GM12892 (cell line): Measurements from ENCODE around the gene GOT1.

Experiments used
- POLR2A ChIP-seq: IDR thresholded peaks from 2 replicates; pipeline ENCODE4 v1.6.1; 2011; ENCODE audit warnings: low read depth, low read length, control low read depth
- POLR2AphosphoS5 ChIP-seq: IDR thresholded peaks from 2 replicates; pipeline ENCODE4 v1.6.1; 2011; ENCODE audit warnings: low read depth, low read length, control low read depth
- TAF1 ChIP-seq: IDR thresholded peaks from 2 replicates; pipeline ENCODE4 v1.6.1; 2011; ENCODE audit warnings: low read depth, mild to moderate bottlenecking, control low read depth, low read length, borderline replicate concordance

DNA sequence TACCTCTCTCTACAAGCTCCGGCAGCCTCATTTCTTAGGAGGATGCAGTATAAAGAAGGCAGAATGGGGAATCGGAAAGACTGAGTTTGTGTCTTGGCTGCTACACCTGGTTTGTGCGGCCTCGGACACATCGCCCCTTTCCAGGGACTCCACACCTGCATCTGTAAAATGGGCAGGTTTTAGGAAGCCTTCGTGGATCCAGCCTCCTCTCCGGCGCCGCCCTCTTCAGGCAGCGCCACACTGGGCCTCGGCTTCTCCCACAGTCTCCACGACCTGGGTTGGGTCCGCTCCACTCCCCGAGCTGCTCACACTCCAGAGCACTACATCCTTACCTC lies 341 bp downstream of the GOT1 start:
- TF ChIP-seq POLR2A (no peak), POLR2AphosphoS5 (no peak), TAF1 (no peak)
